Measurements from ENCODE around the gene TRIO.

The TRIO gene

DNA sequence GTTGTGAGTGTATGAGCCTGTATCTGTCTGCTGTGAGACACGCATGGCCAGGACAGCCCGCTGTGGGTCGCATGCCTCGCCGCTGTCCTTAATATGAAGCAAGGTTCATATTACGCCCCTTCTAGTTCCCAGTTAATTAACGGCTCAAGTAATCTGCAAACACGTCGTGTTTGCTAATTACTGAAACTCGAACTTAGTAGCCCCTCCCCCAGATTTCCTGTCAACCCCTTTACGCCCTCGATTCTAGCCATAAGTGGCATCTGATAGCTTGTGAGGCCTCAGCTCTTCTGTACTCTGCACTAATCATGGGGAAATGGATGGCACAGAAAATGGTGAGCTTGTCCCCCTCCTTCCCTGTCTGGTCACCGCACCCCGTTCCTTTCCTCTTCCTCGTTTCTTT is 321.5 kb downstream of the TRIO start:
- H3K27ac ChIP-seq, result peak overlapping the region; percentile 84; the same call in 1 of the 2 replicates
- ChIA-PET POLR2A (ENCODE audit: low non-redundant PET) (interaction anchor here (0.6 kb wide), 1 partner anchor 19 kb away, joined by 7 read pairs; no protein-coding TSS in a partner anchor), CTCF (no interaction called here)
- DNase-seq (ENCODE audit: low spot score), result no peak
- TF ChIP-seq, protein P1, sequence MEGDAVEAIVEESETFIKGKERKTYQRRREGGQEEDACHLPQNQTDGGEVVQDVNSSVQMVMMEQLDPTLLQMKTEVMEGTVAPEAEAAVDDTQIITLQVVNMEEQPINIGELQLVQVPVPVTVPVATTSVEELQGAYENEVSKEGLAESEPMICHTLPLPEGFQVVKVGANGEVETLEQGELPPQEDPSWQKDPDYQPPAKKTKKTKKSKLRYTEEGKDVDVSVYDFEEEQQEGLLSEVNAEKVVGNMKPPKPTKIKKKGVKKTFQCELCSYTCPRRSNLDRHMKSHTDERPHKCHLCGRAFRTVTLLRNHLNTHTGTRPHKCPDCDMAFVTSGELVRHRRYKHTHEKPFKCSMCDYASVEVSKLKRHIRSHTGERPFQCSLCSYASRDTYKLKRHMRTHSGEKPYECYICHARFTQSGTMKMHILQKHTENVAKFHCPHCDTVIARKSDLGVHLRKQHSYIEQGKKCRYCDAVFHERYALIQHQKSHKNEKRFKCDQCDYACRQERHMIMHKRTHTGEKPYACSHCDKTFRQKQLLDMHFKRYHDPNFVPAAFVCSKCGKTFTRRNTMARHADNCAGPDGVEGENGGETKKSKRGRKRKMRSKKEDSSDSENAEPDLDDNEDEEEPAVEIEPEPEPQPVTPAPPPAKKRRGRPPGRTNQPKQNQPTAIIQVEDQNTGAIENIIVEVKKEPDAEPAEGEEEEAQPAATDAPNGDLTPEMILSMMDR (conservative IDR thresholded peaks at IDR 0.05; ENCODE audit: low read depth), result no peak

DNA sequence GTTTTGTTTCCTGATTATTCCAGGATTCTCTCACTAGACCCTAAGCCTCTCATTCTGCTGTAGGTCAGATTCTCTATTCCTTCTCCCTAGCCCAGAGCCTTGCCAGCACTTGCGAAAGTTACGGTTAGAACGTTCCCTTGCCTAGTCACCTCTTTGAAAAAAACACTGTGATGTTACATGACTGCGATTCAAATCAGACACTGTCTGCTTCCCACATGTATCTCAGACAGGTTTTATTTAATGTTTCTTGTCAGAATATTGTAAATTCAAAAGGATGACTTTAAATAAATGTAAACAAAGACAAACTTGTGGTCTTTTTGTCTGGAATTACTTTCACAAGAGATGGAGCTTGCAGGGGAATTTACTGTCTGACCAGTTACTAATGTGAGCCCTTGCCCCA is 322.0 kb downstream of the TRIO start:
- H3K27ac ChIP-seq, result no peak overlapping the region
- CTCF ChIA-PET, result no interaction called here
- DNase-seq (ENCODE audit: low spot score), result no peak
- TF ChIP-seq, protein P1 (conservative IDR thresholded peaks at IDR 0.05; ENCODE audit: low read depth), result no peak
- POLR2A ChIA-PET (ENCODE audit: low non-redundant PET), result interaction anchor here (0.6 kb wide), 1 partner anchor 19 kb away, joined by 7 read pairs; no protein-coding TSS in a partner anchor

GRCh38 chr5:14465776-14466175 is 322.6 kb downstream of the TRIO start:
- DNase-seq (ENCODE audit: low spot score), result no peak
- CTCF ChIA-PET, result no interaction called here

DNA sequence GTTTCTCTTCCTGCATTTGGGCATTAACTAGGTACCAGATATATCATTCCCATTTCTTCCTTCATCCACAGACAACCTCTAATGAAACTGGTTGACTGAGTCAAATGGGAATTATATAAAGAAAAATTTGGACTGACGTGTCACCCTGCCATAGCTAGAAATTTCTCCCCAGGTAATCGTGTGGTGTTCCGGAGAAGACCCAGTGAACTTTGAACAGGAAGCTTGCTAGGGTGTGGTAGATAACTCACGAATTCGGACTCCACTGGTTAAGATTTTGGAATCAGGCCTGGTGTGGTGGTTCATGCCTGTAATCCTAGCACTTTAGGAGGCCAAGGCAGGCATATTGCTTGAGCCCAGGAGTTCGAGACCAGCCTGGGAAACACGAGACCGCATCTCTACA is 324.1 kb downstream of the TRIO start:
- ChIA-PET CTCF (no interaction called here), POLR2A (ENCODE audit: low non-redundant PET) (no interaction called here)
- H3K27ac ChIP-seq, result no peak overlapping the region
- TF ChIP-seq, protein P1 (conservative IDR thresholded peaks at IDR 0.05; ENCODE audit: low read depth), result no peak
- no peak for DNase-seq (ENCODE audit: low spot score)

More at GRCh38 chr5:14465776-14466175, 322.6 kb downstream of the TRIO start:
- TF ChIP-seq, protein P1 (conservative IDR thresholded peaks at IDR 0.05; ENCODE audit: low read depth), result no peak
- POLR2A ChIA-PET (ENCODE audit: low non-redundant PET), result no interaction called here
- H3K27ac ChIP-seq, result no peak overlapping the region

- ChIA-PET CTCF (no interaction called here), POLR2A (ENCODE audit: low non-redundant PET) (no interaction called here)
- TF ChIP-seq, protein P1 (conservative IDR thresholded peaks at IDR 0.05; ENCODE audit: low read depth), result no peak
- H3K27ac ChIP-seq, result no peak overlapping the region
- DNase-seq (ENCODE audit: low spot score), result no peak
Observed at GRCh38 chr5:14467886-14468285, 324.7 kb downstream of the TRIO start.

DNA sequence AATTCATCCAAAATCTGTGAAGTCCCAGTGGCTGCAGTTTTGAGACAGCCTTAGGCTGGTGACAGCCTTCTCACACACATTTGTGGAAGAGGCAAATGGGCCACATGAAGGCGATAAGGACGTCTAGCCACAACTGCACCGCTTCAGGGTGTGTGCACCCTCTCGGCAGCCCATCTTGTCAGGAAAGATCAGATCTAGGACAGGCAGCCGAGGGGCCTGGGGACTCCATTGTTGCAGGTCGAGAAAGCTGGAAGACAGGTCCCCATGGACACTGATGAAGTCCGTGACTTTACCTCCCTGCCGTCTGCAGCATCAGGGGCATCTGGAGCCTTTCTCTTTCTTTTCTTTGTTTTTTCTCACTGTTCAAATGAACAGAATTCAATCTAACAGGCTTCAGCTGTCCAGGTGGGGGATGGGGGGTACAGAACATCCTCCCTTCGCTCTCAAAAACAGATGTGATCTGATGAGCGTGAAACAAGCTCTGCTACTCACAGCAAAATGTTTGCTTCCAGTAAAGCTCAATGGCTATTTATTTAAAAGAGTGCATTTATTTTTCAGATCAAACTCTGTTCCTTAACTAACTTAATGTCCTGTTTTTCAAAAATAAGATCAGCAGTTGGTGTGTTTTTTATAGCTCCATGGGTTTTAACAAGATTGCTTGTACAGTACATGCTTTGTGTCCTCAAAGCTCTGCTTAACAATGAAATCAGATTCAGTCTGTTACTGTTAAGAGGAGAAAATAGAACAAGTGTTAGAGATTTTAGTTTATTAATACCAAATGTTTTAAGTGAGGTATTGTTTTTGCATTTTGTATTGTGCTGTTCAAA is 326.6 kb downstream of the TRIO start:
- POLR2A ChIA-PET (ENCODE audit: low non-redundant PET), result no interaction called here
- DNase-seq (ENCODE audit: low spot score), result no peak
- CTCF ChIA-PET, result no interaction called here
- TF ChIP-seq, protein P1 (conservative IDR thresholded peaks at IDR 0.05; ENCODE audit: low read depth), result no peak
- H3K27ac ChIP-seq, result no peak overlapping the region

All from RWPE1 (cell line).